Calu3 (cell line): ENCODE data around the gene P3H2. TPM values are rescaled to one million over a fixed set of nuclear protein-coding genes. Genes with fewer than 3 reads are reported as not detected.

Source experiments
- BruUV-seq: library from RNA; stranded (reverse); fragments of 400-500 nt; replicated peaks from 2 replicates; lab custom pipeline; 2021; lab: Mats Ljungman, UMichigan
- CTCF ChIA-PET: fragments of 300-600 bp; sonication (Branson Sonifier 250); formaldehyde crosslinking; loops from one replicate; lab custom pipeline; 2022; ENCODE audit warnings: antibody characterized with exemption; lab: Charles Lee
- DNase-seq: peaks from one replicate; pipeline ENCODE4 v3.0.0; 2022
- H3K27ac Mint-ChIP-seq: one replicate; pipeline ENCODE4 v1.8.0; 2022; ENCODE audit warnings: mixed read lengths; ENCODE audit not compliant: unreplicated experiment
- H3K27me3 Mint-ChIP-seq: one replicate; pipeline ENCODE4 v1.8.0; 2022; ENCODE audit warnings: mixed read lengths; ENCODE audit not compliant: unreplicated experiment
- H3K36me3 Mint-ChIP-seq: one replicate; pipeline ENCODE4 v1.8.0; 2022; ENCODE audit warnings: mild to moderate bottlenecking, moderate library complexity, mixed read lengths; ENCODE audit not compliant: insufficient read depth, unreplicated experiment
- H3K4me1 Mint-ChIP-seq: one replicate; pipeline ENCODE4 v1.8.0; 2022; ENCODE audit warnings: mild to moderate bottlenecking, low read depth, mixed read lengths; ENCODE audit not compliant: unreplicated experiment
- H3K4me3 Mint-ChIP-seq: one replicate; pipeline ENCODE4 v1.8.0; 2022; ENCODE audit warnings: mild to moderate bottlenecking, low read depth, moderate library complexity, mixed read lengths; ENCODE audit not compliant: unreplicated experiment
- H3K9me3 Mint-ChIP-seq: one replicate; pipeline ENCODE4 v1.8.0; 2022; ENCODE audit warnings: low read depth, mixed read lengths; ENCODE audit not compliant: unreplicated experiment
- intact Hi-C: fragments of 100-400 bp; cut with micrococcal nuclease; formaldehyde crosslinking; loops from one replicate; pipeline ENCODE4 v1.10.0; 2022; ENCODE audit not compliant: unreplicated experiment
- total RNA-seq: library from RNA; stranded (reverse); gene quantifications from 2 replicates; pipeline ENCODE4 v1.2.3, GENCODE V29; 2022
- TF ChIP-seq, protein P1 (sequence below): fragments of 200-600 bp; IDR thresholded peaks from one replicate; pipeline ENCODE4 v1.8.0; 2022; ENCODE audit warnings: antibody characterized with exemption; ENCODE audit not compliant: unreplicated experiment

Gene P3H2
- total RNA-seq, 1 experiment from 2014 or later = 7.1 TPM

DNA sequence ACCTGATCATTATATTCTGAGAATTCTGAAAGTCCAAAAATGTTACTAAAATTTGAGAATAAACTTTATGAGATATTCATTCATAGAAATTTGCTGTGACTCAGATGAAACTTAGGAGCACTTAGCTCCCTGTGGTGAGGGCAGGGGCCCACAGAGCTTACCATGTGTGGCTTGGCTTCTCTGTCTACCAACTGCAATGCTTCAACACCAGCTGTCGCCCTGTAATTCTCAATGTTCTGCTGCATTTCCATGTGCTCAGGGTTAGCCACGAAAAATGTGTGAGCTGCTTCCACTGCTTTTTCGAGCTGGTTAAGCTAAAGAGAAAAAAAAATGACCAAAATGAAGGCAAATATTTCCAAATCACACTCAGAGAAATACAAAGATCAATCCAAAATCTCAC lies 125.6 kb downstream of the P3H2 start:
- CTCF ChIA-PET = interaction anchor here (0.7 kb wide), 1 partner anchor 386 kb away, joined by 4 read pairs; no protein-coding TSS in a partner anchor
- peaks cover 2% of the 10 kb centered on the region for H3K9me3 Mint-ChIP-seq
- TF ChIP-seq, protein P1, sequence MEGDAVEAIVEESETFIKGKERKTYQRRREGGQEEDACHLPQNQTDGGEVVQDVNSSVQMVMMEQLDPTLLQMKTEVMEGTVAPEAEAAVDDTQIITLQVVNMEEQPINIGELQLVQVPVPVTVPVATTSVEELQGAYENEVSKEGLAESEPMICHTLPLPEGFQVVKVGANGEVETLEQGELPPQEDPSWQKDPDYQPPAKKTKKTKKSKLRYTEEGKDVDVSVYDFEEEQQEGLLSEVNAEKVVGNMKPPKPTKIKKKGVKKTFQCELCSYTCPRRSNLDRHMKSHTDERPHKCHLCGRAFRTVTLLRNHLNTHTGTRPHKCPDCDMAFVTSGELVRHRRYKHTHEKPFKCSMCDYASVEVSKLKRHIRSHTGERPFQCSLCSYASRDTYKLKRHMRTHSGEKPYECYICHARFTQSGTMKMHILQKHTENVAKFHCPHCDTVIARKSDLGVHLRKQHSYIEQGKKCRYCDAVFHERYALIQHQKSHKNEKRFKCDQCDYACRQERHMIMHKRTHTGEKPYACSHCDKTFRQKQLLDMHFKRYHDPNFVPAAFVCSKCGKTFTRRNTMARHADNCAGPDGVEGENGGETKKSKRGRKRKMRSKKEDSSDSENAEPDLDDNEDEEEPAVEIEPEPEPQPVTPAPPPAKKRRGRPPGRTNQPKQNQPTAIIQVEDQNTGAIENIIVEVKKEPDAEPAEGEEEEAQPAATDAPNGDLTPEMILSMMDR = no peak
- no TSS peak for BruUV-seq
- intact Hi-C loops = no loop called here
- DNase-seq = no peak
- no peak overlapping the region for H3K27ac Mint-ChIP-seq
- H3K27me3 Mint-ChIP-seq = no peaks in the 10 kb centered on the region
- H3K36me3 Mint-ChIP-seq = no peaks in the 10 kb centered on the region
- no peaks in the 10 kb centered on the region for H3K4me1 Mint-ChIP-seq
- no peak overlapping the region for H3K4me3 Mint-ChIP-seq

GRCh38 chr3:189990826-189991225 lies 129.9 kb downstream of the P3H2 start:
- BruUV-seq = no TSS peak
- Mint-ChIP-seq H3K27me3 (no peaks in the 10 kb centered on the region), H3K36me3 (no peaks in the 10 kb centered on the region), H3K27ac (no peak overlapping the region), H3K4me1 (peaks cover 5% of the 10 kb centered on the region), H3K9me3 (no peaks in the 10 kb centered on the region), H3K4me3 (no peak overlapping the region)
- DNase-seq = no peak
- intact Hi-C loops = no loop called here
- TF ChIP-seq, protein P1 = no peak
- CTCF ChIA-PET = no interaction called here

DNA sequence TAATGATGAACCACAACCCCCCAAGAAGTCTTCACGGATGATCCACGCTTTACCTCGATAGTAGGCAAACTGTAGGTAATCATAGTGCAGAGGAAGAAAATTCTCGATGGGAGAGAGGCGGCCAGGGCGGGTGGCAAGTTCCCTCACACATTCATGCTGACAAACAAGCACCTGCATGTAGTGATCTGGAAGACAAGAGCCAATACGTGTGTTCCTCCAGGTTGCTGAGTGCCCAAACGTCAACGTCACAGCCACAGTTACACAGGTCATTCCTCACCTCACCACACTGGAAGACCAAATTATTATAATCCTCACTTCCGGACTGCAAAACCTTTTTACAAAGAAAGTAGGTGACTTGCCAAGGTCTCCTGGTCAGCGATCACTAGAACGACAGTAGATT lies 131.8 kb downstream of the P3H2 start:
- TF ChIP-seq, protein P1 = no peak
- H3K27me3 Mint-ChIP-seq = no peaks in the 10 kb centered on the region
- intact Hi-C loops = no loop called here
- H3K9me3 Mint-ChIP-seq = no peaks in the 10 kb centered on the region
- H3K4me1 Mint-ChIP-seq = peaks cover 6% of the 10 kb centered on the region
- DNase-seq = no peak
- no TSS peak for BruUV-seq
- no peak overlapping the region for H3K4me3 Mint-ChIP-seq
- H3K27ac Mint-ChIP-seq = no peak overlapping the region
- CTCF ChIA-PET = no interaction called here
- no peaks in the 10 kb centered on the region for H3K36me3 Mint-ChIP-seq

DNA sequence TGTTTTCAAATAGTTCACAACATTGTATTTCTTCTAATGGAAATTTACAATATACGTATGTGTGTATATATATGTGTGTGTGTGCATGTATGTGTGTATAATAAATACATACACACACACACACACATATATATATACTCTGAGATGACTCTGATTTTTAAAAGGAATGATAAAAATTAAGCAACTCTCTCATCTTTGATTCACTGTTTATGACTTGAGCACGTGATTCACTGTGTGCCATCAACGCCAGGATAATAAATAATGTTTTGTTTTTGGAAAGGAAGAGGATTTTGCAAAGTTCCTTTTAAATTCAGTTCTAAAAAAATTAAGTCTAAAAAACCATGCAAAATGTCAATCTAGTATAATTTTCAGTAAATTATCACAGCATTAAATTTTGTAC lies 132.4 kb downstream of the P3H2 start:
- H3K36me3 Mint-ChIP-seq = no peaks in the 10 kb centered on the region

More for the DNA sequence above, 132.4 kb downstream of the P3H2 start:
- CTCF ChIA-PET = no interaction called here
- Mint-ChIP-seq H3K9me3 (no peaks in the 10 kb centered on the region), H3K4me1 (peaks cover 9% of the 10 kb centered on the region), H3K27me3 (no peaks in the 10 kb centered on the region), H3K27ac (no peak overlapping the region), H3K4me3 (no peak overlapping the region)
- no peak for DNase-seq
- TF ChIP-seq, protein P1 = no peak
- BruUV-seq = no TSS peak
- intact Hi-C loops = no loop called here
